HT1080 (cell line): ENCODE measurements around the gene DYNLT3. TPM values are rescaled to one million over a fixed set of nuclear protein-coding genes. Genes with fewer than 3 reads are reported as not detected.

Experiments
- DNase-seq: peaks from one replicate; pipeline ENCODE4 v3.0.0-alpha.2; 2015; ENCODE audit warnings: low read depth
- total RNA-seq: library from RNA; depleted of rRNA; stranded (reverse); fragments of >200 nt; shearing (Covaris generic); gene quantifications from 2 replicates; pipeline ENCODE4 v1.2.3, GENCODE V29; 2014

Gene DYNLT3
- total RNA-seq, 1 experiment from 2014 or later, result 20.7 TPM

GRCh38 chrX:37844622-37845021, 2.7 kb downstream of the DYNLT3 start:
- DNase-seq, result no peak

- DNase-seq, result no peak
Observed at GRCh38 chrX:37840931-37841330, 6.4 kb downstream of the DYNLT3 start.

GRCh38 chrX:37834937-37835336, 12.4 kb downstream of the DYNLT3 start:
- DNase-seq, result no peak

GRCh38 chrX:37830371-37830770, 17.0 kb downstream of the DYNLT3 start:
- DNase-seq, result no peak

- no peak for DNase-seq
Observed at GRCh38 chrX:37829721-37830120, 17.6 kb downstream of the DYNLT3 start.

GRCh38 chrX:37825215-37825842, 22.0 kb downstream of the DYNLT3 start:
- peak; percentile 10 for DNase-seq

- no peak for DNase-seq
Observed at GRCh38 chrX:37824491-37825214, 22.7 kb downstream of the DYNLT3 start.

GRCh38 chrX:37820646-37821045, 26.7 kb downstream of the DYNLT3 start:
- DNase-seq, result no peak

GRCh38 chrX:37818031-37818430, 29.3 kb downstream of the DYNLT3 start:
- no peak for DNase-seq

- DNase-seq, result no peak
Observed at GRCh38 chrX:37817579-37817978, 29.8 kb downstream of the DYNLT3 start.

GRCh38 chrX:37817176-37817575, 30.2 kb downstream of the DYNLT3 start:
- DNase-seq, result no peak

GRCh38 chrX:37816766-37817165, 30.6 kb downstream of the DYNLT3 start:
- no peak for DNase-seq

- DNase-seq, result no peak
Observed at GRCh38 chrX:37815366-37815765, 32.0 kb downstream of the DYNLT3 start.

GRCh38 chrX:37813570-37813969, 33.8 kb downstream of the DYNLT3 start:
- DNase-seq, result no peak

GRCh38 chrX:37812110-37812509, 35.3 kb downstream of the DYNLT3 start:
- DNase-seq, result no peak

GRCh38 chrX:37809970-37810369, 37.4 kb downstream of the DYNLT3 start:
- DNase-seq, result no peak

- no peak for DNase-seq
Observed at GRCh38 chrX:37803057-37803456, 44.3 kb downstream of the DYNLT3 start.

GRCh38 chrX:37802028-37802427, 45.3 kb downstream of the DYNLT3 start:
- DNase-seq, result no peak

GRCh38 chrX:37800717-37801116, 46.7 kb downstream of the DYNLT3 start:
- DNase-seq, result no peak

- no peak for DNase-seq
Observed at GRCh38 chrX:37799936-37800335, 47.4 kb downstream of the DYNLT3 start.

GRCh38 chrX:37796805-37797204, 50.6 kb downstream of the DYNLT3 start:
- DNase-seq, result no peak

GRCh38 chrX:37796310-37796709, 51.1 kb downstream of the DYNLT3 start:
- no peak for DNase-seq
